HG03095 (cell line): Measurements from ENCODE around the gene CMTM7.
"Not testable (repeated sequence)": the region's sequence is repeated elsewhere in the genome, so short reads cannot be mapped to it uniquely, and the experiment has no call there.

ENCODE experiments used
- ATAC-seq: cut with Tn5 transposase; IDR thresholded peaks from one replicate; pipeline ENCODE4 v1.9.1; 2021; ENCODE audit warnings: moderate library complexity; ENCODE audit not compliant: unreplicated experiment

Gene CMTM7

DNA sequence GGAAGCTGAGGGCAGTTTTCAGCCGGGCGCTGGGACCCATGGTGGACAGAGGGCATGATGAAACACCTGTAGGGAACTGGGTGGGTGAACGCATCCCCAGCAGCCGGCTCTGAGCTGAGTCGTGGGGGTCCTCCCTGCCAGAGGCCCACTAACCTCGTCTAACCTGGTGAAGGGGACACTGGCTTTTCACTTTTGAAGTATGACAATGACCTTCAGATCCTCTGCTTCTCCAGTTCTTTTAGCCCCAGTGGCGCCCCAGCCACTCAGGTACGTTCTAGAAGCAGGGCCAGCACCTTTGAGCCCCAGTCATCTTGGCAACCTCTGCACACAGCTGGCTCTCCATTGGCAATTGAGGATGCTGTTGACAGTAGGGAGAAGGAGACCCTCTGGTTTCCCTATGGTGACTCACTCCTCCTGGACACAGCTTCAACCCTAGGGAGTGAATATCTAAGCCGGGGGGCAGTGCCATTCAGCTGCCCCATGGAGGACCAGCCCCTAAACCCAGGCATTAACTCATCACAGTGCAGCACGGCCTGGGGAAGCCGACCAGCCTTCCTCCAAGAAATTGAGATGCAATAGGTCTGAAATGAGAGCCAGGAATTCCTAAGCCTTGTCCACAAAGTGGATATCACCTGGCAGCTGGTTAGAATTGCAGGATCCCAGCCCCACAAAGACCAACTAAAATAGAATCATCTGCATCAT lies 64.9 kb downstream of the CMTM7 start:
- ATAC-seq: no peak

DNA sequence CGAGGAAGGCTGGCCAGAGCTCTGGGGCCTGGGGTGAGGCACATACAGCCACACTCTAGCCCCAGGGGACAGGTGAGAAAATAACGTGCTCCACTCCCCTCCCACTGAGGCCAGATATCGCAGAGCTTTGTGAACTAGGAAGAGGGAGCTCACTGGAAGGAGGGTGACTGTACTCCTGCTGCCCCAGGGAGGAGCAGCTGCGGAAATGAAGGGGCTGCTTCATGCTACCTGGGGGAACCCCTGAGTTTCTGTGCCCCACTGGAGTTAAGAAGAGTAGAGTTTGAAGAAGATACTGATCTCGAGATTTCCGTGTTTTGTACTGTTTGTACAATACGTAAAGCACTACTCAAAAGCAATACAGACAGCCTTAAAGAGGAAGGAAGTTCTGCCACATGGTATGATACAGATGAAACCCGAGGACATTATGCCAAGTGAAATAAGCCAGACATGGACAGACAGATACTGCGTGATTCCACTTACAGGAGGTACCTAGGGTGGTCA lies 66.4 kb downstream of the CMTM7 start:
- ATAC-seq: no peak

DNA sequence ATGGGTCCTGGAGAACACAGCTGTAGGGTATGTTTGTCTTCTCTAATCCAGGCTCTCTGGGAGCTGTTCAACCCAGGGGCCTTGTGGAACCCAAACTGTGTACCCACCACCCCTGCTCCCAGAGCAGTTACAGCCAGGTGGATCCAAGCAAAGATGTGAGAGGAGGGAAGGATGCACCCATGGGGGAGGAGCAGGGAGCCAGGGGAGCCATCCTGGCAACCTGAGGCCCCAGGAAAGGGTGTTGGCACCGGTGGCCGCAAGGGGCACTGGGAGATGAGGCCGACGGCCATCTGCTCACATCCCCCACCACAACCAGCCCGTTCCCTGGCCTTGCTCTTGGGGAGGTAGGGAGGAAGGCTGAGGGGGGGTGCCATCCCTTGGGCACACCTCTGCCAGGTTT lies 67.8 kb downstream of the CMTM7 start:
- no peak for ATAC-seq

DNA sequence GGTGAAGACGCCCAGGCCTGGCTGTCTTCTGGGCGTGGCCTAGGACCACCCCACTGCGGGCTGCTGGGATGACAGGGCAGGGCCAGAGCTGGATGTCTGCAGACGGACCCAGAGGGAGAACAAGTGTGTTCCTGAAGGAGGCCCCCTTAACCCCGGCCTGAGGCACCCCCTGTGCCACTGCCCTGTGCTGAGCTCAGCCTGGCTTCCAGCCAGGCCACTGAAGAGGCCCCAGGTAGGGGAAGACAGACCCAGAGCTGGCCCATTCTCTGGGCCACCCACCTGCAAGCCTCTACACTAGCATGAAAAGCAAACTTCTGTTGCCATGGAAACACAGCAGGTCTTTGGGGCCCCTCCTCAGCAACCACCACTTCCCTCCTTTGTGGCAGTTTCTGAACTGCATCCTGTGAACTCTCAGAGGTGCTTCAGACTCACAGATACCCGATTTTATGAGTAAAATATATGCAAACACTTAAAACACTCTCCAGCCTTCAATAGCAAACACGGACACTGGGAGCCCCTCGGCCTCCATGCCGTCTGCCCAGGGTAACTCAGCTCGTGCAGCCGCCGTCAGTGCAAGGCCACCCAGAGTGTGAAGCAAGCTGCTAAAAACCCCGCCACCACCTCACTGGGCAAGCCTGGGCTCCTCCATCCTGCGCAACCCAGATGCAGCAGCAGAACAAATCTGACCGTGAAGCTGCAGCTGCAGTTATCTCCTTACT lies 68.5 kb downstream of the CMTM7 start:
- peak; percentile 68 for ATAC-seq

DNA sequence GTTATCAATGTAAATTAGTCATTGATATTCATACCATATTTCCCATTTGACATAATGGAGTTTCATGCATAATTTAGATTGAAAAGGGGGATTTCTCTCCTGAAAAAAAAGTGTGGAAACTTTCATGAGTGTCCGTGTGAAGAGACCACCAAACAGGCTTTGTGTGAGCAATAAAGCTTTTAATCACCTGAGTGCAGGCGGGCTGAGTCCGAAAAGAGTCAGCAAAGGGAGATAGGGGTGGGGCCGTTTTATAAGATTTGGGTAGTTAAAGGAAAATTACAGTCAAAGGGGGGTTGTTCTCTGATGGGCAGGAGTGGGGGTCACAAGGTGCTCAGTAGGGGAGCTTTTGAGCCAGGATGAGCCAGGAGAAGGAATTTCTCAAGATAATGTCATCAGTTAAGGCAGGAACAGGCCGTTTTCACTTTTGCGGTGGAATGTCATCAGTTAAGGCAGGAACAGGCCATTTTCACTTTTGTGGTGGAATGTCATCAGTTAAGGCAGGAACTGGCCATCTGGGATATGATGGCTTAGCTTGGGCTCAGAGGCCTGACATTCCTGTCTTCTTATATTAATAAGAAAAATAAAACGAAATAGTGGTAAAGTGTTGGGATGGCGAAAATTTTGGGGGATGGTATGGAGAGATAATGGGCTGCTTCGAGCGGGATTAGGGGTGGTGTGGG lies 69.3 kb downstream of the CMTM7 start:
- not testable (repeated sequence) for ATAC-seq

DNA sequence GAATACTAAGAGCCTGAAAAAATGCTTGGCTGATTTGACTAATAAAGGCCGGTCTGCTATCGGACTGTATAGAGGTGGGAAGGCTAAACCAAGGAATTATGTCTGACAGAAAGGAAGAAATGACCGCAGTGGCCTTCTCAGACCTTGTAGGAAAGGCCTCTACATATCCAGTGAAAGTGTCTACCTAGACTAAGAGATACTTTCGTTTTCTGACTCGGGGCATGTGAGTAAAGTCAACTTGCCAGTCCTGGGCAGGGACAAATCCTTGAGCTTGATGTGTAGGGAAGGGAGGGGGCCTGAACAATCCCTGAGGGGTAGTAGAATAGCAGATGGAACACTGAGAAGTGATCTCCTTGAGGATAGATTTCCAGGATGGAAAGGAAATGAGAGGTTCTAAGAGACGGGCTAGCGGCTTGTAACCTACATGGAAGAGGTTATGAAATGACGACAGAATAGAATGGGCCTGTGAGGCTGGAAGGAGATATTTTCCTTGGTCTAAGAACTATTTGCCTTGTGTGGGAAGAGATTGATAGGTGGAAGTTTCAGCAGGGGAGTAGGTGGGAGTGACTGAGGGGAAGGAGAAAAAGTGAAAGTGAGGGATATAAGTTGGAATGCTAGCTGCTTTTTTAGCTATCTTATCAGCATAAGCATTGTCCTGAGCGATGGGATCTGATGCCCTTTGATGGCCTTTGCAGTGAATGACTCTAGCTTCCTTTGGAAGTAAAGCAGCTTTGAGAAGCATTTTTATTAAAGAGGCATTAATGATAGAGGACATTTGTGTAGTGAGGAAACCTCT lies 70.7 kb downstream of the CMTM7 start:
- not testable (repeated sequence) for ATAC-seq

DNA sequence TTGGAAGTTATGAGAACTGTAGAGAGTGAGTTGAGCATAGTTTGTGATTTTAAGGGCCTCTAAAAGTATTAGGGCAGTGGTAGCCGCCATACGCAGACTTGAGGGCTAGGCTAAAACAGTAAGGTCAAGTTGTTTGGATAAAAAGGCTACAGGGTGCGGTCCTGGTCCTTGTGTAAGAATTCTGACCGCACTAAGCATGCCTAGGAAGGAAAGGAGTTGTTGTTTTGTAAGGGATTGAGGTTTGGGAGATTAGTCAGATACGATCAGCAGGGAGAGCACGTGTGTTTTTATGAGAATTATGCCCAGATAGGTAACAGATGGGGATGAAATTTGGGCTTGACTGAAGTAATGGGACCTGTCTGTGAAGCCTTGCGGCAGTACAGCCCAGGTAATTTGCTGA lies 71.8 kb downstream of the CMTM7 start:
- not testable (repeated sequence) for ATAC-seq

DNA sequence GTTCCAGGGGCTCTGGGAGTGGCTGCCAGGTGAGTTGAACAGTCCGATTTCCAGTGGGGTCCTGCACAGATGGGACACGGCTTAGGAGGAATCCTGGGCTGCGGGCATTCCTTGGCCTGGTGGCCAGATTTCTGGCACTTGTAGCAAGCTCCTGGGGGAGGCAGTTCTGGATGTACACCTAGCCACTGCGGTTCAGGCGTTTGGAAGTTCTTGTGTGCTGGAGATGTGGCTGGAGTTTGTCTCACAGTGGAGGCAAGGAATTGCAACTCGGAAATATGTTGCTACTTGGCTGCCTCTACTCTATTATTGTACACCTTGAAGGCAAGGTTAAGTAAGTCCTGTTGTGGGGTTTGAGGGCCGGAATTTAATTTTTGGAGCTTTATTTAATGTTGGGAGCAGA lies 73.1 kb downstream of the CMTM7 start:
- not testable (repeated sequence) for ATAC-seq

DNA sequence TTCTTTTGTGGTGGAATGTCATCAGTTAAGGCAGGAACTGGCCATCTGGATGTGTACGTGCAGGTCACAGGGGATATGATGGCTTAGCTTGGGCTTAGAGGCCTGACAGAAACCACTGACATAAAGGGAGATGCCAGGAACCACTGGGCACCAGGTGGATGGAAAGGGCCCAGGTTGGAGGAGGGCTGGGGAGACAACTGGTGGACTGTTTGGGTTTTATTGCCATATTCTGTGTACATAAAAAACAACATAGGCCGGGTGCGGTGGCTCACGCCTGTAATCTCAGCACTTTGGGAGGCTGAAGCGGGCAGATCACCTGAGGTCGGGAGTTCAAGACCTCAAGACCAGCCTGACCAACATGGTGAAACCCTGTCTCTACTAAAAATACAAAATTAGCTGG lies 75.2 kb downstream of the CMTM7 start:
- ATAC-seq: not testable (repeated sequence)

DNA sequence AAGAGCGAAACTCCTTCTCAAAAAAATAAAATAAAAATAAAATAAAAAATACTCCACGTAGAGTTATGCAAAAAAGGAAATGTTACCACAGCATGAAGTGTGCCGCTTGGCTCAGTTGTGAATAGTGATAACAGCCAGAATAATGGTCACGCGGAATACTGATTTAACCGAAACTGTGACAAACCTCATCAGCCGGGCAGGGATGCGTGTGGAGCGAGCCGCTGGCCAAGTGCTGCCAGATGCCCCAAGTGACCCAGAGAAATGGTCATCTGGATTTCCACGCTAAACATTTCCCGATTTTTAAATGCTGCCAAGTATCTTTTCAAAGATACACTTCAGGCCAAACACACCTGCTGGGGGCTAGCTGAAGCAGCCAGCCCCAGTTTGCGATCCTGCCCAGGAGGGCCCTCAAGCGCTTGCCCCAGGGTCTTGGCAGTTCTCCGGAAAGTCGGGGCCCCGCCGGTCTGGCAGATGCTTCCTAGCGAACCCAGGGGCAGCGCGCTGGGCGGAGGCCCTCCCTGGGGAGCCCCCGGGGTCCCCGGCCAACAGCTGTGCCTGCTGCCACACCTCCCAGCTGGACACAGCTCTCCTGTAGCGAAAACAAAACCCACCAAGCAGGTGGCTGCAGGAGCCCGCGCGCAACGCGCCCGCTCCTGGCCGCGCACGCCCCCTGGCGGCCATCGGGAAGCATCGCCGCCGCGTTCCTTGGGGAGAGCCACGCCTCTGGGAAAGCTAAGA lies 75.8 kb downstream of the CMTM7 start:
- peak; percentile 80 for ATAC-seq

DNA sequence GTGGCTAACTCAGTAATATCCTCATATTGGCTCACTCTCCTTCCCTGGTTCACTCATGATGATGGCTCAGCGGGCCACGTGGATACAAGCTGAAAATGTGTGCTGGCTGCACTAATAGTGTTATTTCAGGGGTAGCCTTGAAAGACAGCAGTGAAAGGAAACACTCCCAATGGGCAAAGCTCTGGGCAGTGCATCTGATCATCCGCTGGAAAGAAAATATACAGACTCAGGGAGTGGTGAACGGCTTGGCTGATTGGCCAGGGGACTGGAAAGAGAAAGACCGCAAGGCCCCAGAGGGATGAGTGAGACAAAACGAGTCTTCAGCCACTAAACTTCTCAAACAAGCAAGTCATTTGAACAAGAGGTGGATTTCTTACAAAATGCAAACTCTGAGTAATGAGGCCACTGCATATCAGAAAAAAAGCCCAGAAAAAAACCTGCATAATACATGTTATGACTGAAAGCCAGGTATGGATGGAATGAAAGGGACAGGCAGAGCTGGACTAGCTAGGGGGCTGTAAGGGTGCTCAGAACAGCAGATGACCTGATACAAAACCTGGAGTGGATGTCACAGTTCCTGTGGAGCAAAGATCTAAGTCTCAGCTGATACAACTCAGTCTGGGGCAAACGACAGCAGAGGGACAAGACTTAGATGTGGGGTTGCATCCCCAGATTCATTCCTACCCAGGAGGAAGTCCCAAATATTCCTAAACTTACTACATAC lies 77.7 kb downstream of the CMTM7 start:
- ATAC-seq: peak; percentile 22

DNA sequence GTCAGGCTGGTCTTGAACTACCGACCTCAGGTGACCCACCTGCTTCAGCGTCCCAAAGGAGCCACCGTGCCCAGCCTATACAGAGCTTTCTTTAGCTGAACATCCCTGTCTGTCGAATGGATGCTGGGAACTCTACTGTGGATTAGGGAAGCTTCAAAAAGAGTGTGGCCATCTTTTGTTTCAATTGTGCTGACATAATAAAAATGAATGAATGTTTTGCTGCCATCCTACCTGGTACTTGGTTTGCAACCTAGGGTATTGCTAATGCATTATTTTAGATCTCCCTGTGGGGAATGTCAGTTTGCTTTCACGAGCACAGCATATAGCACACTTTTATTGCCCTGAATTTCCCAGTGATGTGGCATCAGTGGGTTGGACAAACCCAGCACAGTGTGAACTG lies 78.7 kb downstream of the CMTM7 start:
- ATAC-seq: no peak

DNA sequence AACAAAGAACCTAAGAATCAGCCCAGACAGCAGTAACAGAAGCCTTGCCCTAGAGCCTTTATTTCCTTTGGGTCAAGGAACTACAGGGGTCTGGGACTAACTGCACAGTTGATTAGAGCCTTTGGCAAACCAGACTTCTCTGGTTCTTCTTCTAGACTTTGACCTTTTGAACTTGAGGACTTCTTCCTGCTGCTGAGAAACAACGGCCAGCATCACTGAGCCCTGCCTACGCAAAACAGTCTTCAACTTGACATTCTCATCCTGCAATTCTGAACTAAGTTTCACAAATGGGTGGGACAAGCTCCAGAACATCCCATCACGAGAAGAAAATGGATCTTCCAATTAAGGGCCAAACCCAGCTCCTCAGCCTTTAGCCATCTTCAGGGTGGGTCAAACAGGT lies 79.6 kb downstream of the CMTM7 start:
- no peak for ATAC-seq

DNA sequence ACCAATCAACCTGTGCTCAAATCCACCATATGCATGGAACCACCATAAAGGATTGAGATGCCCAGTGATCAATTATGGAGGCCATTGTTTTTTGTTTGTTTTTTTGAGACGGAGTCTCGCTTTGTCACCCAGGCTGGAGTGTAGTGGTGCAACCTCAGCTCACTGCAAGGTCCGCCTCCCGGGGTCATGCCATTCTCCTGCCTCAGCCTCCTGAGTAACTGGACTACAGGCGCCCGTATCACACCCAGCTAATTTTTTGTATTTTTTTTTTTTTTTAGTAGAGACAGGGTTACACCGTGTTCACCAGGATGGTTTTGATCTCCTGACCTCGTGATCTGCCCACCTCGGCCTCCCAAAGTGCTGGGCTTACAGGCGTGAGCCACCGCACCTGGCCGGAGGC lies 80.5 kb downstream of the CMTM7 start:
- not testable (repeated sequence) for ATAC-seq

DNA sequence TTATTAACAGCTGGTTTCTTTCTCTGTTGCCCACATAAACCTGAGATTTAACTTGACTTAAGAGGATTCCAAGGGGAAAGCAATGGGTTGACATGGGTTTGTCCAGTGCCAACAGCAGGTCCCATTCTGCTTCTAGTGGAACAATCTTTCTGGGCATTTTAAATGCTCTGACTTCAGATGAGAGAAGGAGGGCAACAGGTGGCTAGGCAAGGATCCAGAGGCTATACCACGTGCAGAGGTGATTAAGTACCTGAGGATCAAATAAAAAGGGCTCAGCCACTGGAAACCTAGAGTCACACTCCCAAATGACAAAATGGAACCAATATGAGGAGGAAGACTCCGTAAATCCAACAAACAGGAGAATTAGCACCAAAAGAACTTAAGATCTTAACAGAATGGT lies 82.5 kb downstream of the CMTM7 start:
- ATAC-seq: no peak

DNA sequence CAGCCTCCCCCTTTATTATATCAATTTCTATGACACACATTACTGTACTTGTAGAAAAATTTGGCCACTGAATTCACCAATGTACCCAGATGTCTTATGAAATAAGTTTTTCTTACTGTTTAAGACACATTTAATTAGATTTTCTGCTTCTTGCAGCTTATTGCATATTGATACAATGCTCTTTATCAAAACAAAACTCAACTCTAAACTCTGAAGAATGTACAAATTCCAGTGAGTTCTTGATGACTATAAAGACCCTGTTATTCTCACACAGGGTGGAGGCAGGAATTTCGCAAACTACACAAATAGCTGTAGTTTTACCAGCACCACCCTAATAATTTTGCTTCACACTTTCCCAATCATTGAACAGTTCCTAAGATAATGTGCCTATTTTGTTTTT lies 89.0 kb downstream of the CMTM7 start:
- no peak for ATAC-seq

DNA sequence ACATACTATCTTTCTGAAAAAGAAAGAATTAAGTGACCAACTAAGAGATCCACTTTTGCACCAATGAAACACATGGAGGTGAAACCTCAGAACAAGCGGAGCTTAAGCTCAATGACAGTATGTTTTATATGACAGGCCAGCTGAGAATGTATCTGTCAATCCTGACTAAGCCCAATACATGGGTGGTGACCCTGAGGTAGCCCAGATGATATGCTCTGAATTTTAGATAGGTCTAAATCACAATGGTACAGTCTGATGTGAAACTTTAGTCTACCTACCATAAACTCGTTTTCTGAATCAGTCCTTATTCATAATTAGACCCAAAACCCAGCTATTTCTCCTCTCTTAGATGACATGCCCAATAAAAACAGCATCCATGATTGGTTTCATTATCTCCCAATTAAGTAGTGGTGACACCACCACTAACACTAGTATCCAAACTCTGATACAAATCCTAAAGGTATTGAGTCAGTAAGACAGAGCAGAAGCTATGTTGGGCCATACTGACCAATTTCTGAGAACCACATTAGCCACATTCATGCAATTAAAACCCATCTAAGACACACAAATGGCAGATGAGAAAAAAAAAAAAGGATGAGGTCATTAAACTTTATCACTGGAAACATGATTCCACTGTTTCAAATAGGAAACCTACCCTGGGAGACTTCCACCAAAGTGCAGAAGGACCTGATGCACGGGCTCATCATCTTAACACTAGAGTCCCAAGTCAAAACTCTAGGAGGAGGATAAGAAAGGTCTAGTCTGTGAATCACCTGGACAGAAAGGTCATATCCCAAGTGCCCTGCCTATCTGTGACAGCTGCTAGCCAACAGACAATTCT lies 90.4 kb downstream of the CMTM7 start:
- ATAC-seq: no peak

DNA sequence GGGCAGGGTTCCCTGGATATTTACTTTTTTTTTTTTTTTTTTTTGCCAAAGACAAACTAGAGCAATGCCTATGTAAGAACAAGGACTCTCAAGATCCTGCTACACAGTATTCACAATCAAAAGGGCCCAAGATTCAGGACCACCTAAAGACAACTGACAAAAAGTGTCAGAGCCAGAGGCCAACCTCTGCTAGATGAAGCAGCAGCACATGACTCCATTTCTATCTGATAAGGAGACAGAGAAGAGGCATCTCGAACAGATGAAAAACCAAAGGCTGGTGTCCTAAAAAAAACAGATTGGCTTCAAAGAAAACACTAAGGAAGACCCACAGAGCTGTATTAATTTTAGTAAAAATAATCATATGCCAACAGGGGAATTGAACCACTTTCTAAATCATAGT lies 91.0 kb downstream of the CMTM7 start:
- no peak for ATAC-seq

DNA sequence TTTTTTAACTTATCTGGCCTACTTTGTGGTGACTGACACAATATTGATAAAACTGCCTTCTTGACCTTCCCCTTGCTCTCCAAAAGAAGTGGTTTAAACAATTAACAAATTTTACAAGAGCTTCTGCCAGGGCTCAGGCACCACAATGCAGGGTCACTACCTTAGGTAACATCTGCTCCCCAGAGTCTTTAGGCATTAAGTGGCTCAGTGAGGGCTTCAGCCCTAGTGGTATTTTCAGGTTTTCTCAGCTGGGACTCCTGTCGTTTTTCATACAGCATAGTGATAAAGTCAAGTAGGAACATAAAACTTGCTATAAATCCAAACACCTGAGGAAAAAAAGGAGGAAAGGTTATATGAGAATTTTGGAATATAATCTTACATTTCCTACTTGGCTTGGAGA lies 92.1 kb downstream of the CMTM7 start:
- ATAC-seq: no peak
